GM12865 (cell line): ENCODE data around the gene PPP1R14B.

Experiments
- DNase-seq: peaks from one replicate; pipeline ENCODE4 v3.0.0; 2010; ENCODE audit warnings: low read depth
- H3K4me3 ChIP-seq: 2 replicates; pipeline ENCODE4 v1.5.1; 2011; ENCODE audit warnings: mild to moderate bottlenecking, low read depth, low read length, control low read depth
- TF ChIP-seq, protein P1 (sequence below): IDR thresholded peaks from 2 replicates; pipeline ENCODE4 v1.5.1; 2011; ENCODE audit warnings: low read length, control low read depth, low read depth, inconsistent platforms; ENCODE audit not compliant: insufficient read depth; ENCODE audit errors: missing control alignments

Gene PPP1R14B

DNA sequence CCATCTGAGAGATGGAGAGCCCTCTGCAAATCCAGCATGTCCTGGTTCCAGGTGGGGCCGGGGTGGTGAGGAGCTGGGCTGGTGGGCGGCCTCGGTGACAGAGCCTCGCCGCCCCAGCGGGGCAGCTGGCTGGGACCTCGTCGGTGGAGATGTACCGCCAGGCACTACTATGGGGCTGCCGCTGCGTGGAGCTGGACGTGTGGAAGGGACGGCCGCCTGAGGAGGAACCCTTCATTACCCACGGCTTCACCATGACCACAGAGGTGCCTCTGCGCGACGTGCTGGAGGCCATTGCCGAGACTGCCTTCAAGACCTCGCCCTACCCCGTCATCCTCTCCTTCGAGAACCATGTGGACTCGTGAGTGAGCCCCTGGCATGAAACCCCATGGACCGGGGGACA, 11.6 kb upstream of the PPP1R14B start:
- TF ChIP-seq, protein P1, sequence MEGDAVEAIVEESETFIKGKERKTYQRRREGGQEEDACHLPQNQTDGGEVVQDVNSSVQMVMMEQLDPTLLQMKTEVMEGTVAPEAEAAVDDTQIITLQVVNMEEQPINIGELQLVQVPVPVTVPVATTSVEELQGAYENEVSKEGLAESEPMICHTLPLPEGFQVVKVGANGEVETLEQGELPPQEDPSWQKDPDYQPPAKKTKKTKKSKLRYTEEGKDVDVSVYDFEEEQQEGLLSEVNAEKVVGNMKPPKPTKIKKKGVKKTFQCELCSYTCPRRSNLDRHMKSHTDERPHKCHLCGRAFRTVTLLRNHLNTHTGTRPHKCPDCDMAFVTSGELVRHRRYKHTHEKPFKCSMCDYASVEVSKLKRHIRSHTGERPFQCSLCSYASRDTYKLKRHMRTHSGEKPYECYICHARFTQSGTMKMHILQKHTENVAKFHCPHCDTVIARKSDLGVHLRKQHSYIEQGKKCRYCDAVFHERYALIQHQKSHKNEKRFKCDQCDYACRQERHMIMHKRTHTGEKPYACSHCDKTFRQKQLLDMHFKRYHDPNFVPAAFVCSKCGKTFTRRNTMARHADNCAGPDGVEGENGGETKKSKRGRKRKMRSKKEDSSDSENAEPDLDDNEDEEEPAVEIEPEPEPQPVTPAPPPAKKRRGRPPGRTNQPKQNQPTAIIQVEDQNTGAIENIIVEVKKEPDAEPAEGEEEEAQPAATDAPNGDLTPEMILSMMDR = no peak
- no peak overlapping the region for H3K4me3 ChIP-seq
- no peak for DNase-seq

DNA sequence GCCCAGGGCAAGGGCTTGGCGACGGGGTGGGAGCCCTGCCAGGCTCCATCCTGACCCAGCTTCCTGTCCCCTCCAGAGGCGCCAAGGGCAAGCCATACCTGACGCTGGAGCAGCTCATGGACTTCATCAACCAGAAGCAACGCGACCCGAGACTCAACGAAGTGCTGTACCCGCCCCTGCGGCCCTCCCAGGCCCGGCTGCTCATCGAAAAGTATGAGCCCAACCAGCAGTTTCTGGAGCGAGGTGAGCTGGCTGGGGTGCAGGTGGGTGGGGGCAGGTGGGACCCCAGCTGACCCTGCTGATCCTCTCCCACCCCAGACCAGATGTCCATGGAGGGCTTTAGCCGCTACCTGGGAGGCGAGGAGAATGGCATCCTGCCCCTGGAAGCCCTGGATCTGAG, 9.6 kb upstream of the PPP1R14B start:
- no peak overlapping the region for H3K4me3 ChIP-seq
- TF ChIP-seq, protein P1 = no peak
- DNase-seq = no peak

DNA sequence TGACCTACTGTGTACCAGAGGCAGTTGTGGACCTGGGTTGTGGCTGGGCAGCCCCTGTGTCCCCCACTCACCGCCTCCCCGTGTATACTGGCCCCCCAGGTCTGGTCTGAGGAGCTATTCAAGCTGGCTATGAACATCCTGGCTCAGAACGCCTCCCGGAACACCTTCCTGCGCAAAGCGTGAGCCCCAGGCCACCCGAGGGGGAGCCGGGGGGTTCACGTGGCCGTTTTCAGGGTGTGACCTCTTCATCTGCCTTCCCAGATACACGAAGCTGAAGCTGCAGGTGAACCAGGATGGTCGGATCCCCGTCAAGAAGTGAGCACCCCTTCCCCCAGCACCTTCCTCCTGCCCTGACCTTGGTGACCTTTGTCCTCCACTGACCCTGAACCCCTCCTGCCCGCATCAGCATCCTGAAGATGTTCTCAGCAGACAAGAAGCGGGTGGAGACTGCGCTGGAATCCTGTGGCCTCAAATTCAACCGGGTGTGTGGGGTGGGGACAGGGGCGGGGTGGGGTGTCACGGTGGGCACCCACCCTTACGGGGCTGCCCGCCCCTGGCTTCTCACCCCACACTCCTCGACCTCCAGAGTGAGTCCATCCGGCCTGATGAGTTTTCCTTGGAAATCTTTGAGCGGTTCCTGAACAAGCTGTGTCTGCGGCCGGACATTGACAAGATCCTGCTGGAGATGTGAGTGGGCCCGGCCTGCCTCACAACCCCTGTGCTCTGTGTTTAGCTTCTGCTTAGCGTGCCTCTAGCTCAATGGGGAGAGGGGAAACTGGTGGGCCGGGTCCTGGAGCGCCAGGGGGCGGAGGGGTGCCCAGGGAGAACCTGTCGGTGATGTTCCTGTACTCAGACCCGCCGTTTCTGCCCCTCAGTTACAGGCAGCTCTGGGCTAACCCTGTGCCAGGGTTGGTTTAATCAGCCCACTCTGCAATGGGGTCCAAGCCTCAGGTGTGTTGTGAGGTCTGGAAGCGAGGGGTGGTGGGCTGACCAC, 8.7 kb upstream of the PPP1R14B start:
- no peak for DNase-seq
- no peak overlapping the region for H3K4me3 ChIP-seq
- TF ChIP-seq, protein P1 = no peak

DNA sequence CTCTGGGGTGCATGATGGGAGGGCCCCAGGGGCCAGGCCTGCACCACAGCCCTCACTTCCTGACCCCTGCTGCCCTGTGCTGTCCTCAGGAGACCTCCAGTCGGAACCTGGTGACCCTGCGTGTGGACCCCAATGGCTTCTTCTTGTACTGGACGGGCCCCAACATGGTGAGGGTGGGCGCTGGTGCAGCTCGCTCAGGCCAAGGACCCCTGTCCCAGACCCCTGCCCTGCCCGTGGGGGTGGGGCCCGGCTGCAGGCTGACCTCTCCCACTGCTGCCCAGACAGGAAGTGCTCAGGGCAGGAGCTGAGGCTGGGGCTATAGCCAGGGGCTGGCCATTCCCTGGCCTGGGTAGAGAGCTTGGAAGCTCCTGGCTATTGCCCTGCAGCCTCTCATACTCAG, 7.6 kb upstream of the PPP1R14B start:
- TF ChIP-seq, protein P1 = no peak
- H3K4me3 ChIP-seq = no peak overlapping the region
- DNase-seq = no peak

DNA sequence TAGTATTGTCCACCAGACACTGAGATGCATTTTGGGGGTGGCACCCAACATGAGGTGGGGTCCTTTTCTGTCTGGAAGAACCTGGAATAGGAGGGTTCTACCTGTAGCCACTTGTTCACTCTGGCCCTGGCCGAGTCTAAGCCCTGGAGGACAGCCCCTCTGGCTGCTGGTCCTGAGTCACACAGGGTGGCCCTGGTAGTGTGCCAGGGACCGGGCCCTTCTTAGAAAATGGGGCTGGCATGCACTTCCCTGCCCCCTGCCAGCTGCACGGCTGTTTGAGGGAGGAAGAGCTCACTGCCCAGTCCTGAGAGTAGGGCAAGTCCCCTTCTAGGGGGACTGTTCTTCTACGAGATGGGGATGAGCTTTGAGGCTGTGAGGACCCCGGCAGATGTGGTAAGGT, 6.7 kb upstream of the PPP1R14B start:
- TF ChIP-seq, protein P1 = no peak
- no peak for DNase-seq
- no peak overlapping the region for H3K4me3 ChIP-seq

DNA sequence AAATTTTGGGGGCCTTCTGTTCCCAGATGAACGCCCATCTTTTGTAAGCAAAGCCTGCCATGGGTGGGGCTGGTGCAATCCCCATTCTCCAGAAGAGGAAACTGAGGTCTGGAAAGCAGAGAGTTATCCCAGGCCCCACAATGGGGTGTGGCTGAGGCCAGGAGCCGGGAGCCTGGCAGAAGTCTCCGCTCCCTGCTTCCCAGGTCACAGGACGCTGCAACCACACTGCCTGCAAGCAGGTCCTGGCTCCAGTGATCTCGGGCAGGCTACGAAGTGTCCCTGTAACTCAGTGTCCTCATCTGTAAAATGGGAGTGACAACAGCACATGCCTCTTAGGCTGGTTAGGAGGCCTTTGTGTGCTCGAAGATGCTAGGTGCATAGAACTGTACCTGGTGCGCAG, 6.3 kb upstream of the PPP1R14B start:
- no peak overlapping the region for H3K4me3 ChIP-seq
- no peak for DNase-seq
- TF ChIP-seq, protein P1 = no peak
